Activated naive CD8-positive, alpha-beta T cell treated with anti-CD3 and anti-CD28 coated beads for 36 hours (primary cell): ENCODE data around the gene GPR21. TPM values are rescaled to one million over a fixed set of nuclear protein-coding genes. Genes with fewer than 3 reads are reported as not detected.

ENCODE experiments used
- DNase-seq: peaks from one replicate; pipeline ENCODE4 v3.0.0; 2021
- H3K27ac Mint-ChIP-seq: one replicate; pipeline ENCODE4 v1.8.0; 2022; ENCODE audit warnings: mild to moderate bottlenecking, moderate library complexity, mixed read lengths
- H3K27me3 Mint-ChIP-seq: one replicate; pipeline ENCODE4 v1.8.0; 2022; ENCODE audit warnings: mild to moderate bottlenecking, mixed read lengths
- H3K36me3 Mint-ChIP-seq: one replicate; pipeline ENCODE4 v1.8.0; 2021; ENCODE audit warnings: mild to moderate bottlenecking, mixed read lengths
- H3K4me1 Mint-ChIP-seq: one replicate; pipeline ENCODE4 v1.8.0; 2021; ENCODE audit warnings: mixed read lengths
- H3K4me3 Mint-ChIP-seq: one replicate; pipeline ENCODE4 v1.8.0; 2022; ENCODE audit warnings: mild to moderate bottlenecking, moderate library complexity, mixed read lengths
- H3K9me3 Mint-ChIP-seq: one replicate; pipeline ENCODE4 v1.8.0; 2022; ENCODE audit warnings: mixed read lengths
- total RNA-seq, 2 experiments: library from RNA; stranded (reverse); gene quantifications; one replicate each; pipeline ENCODE4 v1.2.3, GENCODE V29; 2021

The GPR21 gene
- total RNA-seq, 2 experiments from 2014 or later = 0.42 TPM; not detected in 1

- H3K36me3 Mint-ChIP-seq = peaks cover 3% of the 10 kb centered on the region
Observed at GRCh38 chr9:123065196-123065595, 31.7 kb downstream of the GPR21 start.

GRCh38 chr9:123067136-123067535 lies 33.7 kb downstream of the GPR21 start:
- H3K9me3 Mint-ChIP-seq = no peaks in the 10 kb centered on the region
- peaks cover 7% of the 10 kb centered on the region for H3K36me3 Mint-ChIP-seq
- no peak overlapping the region for H3K4me3 Mint-ChIP-seq
- no peaks in the 10 kb centered on the region for H3K27me3 Mint-ChIP-seq
- DNase-seq = no peak
- H3K27ac Mint-ChIP-seq = no peak overlapping the region
- no peaks in the 10 kb centered on the region for H3K4me1 Mint-ChIP-seq

More at GRCh38 chr9:123065196-123065595, 31.7 kb downstream of the GPR21 start:
- no peaks in the 10 kb centered on the region for H3K27me3 Mint-ChIP-seq
- no peak overlapping the region for H3K4me3 Mint-ChIP-seq
- H3K27ac Mint-ChIP-seq = no peak overlapping the region
- no peaks in the 10 kb centered on the region for H3K4me1 Mint-ChIP-seq
- no peak for DNase-seq
- H3K9me3 Mint-ChIP-seq = no peaks in the 10 kb centered on the region

- no peaks in the 10 kb centered on the region for H3K27me3 Mint-ChIP-seq
- peaks cover 5% of the 10 kb centered on the region for H3K36me3 Mint-ChIP-seq
- no peaks in the 10 kb centered on the region for H3K4me1 Mint-ChIP-seq
- H3K9me3 Mint-ChIP-seq = no peaks in the 10 kb centered on the region
- H3K27ac Mint-ChIP-seq = no peak overlapping the region
- no peak for DNase-seq
- no peak overlapping the region for H3K4me3 Mint-ChIP-seq
Observed at GRCh38 chr9:123069010-123069481, 35.6 kb downstream of the GPR21 start.

GRCh38 chr9:123070198-123070597 lies 36.7 kb downstream of the GPR21 start:
- peaks cover 8% of the 10 kb centered on the region for H3K36me3 Mint-ChIP-seq
- no peaks in the 10 kb centered on the region for H3K27me3 Mint-ChIP-seq
- H3K27ac Mint-ChIP-seq = no peak overlapping the region
- H3K9me3 Mint-ChIP-seq = no peaks in the 10 kb centered on the region
- no peak overlapping the region for H3K4me3 Mint-ChIP-seq
- H3K4me1 Mint-ChIP-seq = no peaks in the 10 kb centered on the region
- no peak for DNase-seq

GRCh38 chr9:123072407-123072995 lies 39.0 kb downstream of the GPR21 start:
- Mint-ChIP-seq H3K4me1 (no peaks in the 10 kb centered on the region), H3K27me3 (no peaks in the 10 kb centered on the region), H3K9me3 (no peaks in the 10 kb centered on the region), H3K27ac (no peak overlapping the region), H3K4me3 (no peak overlapping the region), H3K36me3 (peaks cover 8% of the 10 kb centered on the region)
- DNase-seq = no peak

- Mint-ChIP-seq H3K27ac (no peak overlapping the region), H3K27me3 (no peaks in the 10 kb centered on the region), H3K4me3 (no peak overlapping the region), H3K36me3 (peaks cover 8% of the 10 kb centered on the region), H3K9me3 (no peaks in the 10 kb centered on the region), H3K4me1 (no peaks in the 10 kb centered on the region)
- DNase-seq = no peak
Observed at GRCh38 chr9:123073441-123073840, 40.0 kb downstream of the GPR21 start.

GRCh38 chr9:123073991-123074422 lies 40.5 kb downstream of the GPR21 start:
- no peak overlapping the region for H3K4me3 Mint-ChIP-seq
- no peaks in the 10 kb centered on the region for H3K27me3 Mint-ChIP-seq
- no peak for DNase-seq
- H3K9me3 Mint-ChIP-seq = no peaks in the 10 kb centered on the region
- no peaks in the 10 kb centered on the region for H3K4me1 Mint-ChIP-seq
- no peak overlapping the region for H3K27ac Mint-ChIP-seq
- peaks cover 8% of the 10 kb centered on the region for H3K36me3 Mint-ChIP-seq

- Mint-ChIP-seq H3K36me3 (peaks cover 8% of the 10 kb centered on the region), H3K4me3 (no peak overlapping the region), H3K27ac (no peak overlapping the region), H3K27me3 (no peaks in the 10 kb centered on the region), H3K4me1 (no peaks in the 10 kb centered on the region), H3K9me3 (no peaks in the 10 kb centered on the region)
- DNase-seq = no peak
Observed at GRCh38 chr9:123074628-123075027, 41.2 kb downstream of the GPR21 start.

- H3K27me3 Mint-ChIP-seq = no peaks in the 10 kb centered on the region
- no peaks in the 10 kb centered on the region for H3K4me1 Mint-ChIP-seq
- peaks cover 3% of the 10 kb centered on the region for H3K36me3 Mint-ChIP-seq
- no peaks in the 10 kb centered on the region for H3K9me3 Mint-ChIP-seq
- DNase-seq = no peak
- H3K27ac Mint-ChIP-seq = no peak overlapping the region
- H3K4me3 Mint-ChIP-seq = no peak overlapping the region
Observed at GRCh38 chr9:123080444-123080843, 47.0 kb downstream of the GPR21 start.

- H3K4me3 Mint-ChIP-seq = no peak overlapping the region
- H3K9me3 Mint-ChIP-seq = no peaks in the 10 kb centered on the region
- peaks cover 3% of the 10 kb centered on the region for H3K36me3 Mint-ChIP-seq
- no peaks in the 10 kb centered on the region for H3K27me3 Mint-ChIP-seq
- H3K4me1 Mint-ChIP-seq = no peaks in the 10 kb centered on the region
- no peak overlapping the region for H3K27ac Mint-ChIP-seq
- no peak for DNase-seq
Observed at GRCh38 chr9:123081824-123082223, 48.4 kb downstream of the GPR21 start.

GRCh38 chr9:123083680-123084079 lies 50.2 kb downstream of the GPR21 start:
- Mint-ChIP-seq H3K4me1 (no peaks in the 10 kb centered on the region), H3K4me3 (no peak overlapping the region), H3K36me3 (peaks cover 3% of the 10 kb centered on the region), H3K9me3 (no peaks in the 10 kb centered on the region), H3K27me3 (no peaks in the 10 kb centered on the region), H3K27ac (no peak overlapping the region)
- DNase-seq = no peak

GRCh38 chr9:123084256-123084655 lies 50.8 kb downstream of the GPR21 start:
- DNase-seq = no peak
- Mint-ChIP-seq H3K27me3 (no peaks in the 10 kb centered on the region), H3K4me3 (no peak overlapping the region), H3K27ac (no peak overlapping the region), H3K36me3 (peaks cover 3% of the 10 kb centered on the region), H3K4me1 (no peaks in the 10 kb centered on the region), H3K9me3 (no peaks in the 10 kb centered on the region)

Other genes with a start within 250 kb of the GPR21 start
- not detected for gene OR5C1, start 244.7 kb upstream of the GPR21 start, total RNA-seq
- not detected for gene OR1K1, start 233.5 kb upstream of the GPR21 start, total RNA-seq
- gene PDCL, start 205.1 kb upstream of the GPR21 start, total RNA-seq = 10 to 100 TPM; 20.5 to 21.4 TPM
- gene RC3H2, start 128.3 kb upstream of the GPR21 start, total RNA-seq = 10 to 100 TPM; 26.4 to 28.0 TPM
- gene ZBTB6, start 120.3 kb upstream of the GPR21 start, total RNA-seq = 10 to 100 TPM in 1 of 2 experiments, 1 to 10 TPM in 1; 9.6 to 10.5 TPM
- 1 to 10 TPM; 5.2 to 5.8 TPM for gene ZBTB26, start 102.2 kb upstream of the GPR21 start, total RNA-seq
- 10 to 100 TPM; 19.4 to 20.6 TPM for gene RABGAP1, start 92.6 kb upstream of the GPR21 start, total RNA-seq
- gene STRBP, start 234.9 kb downstream of the GPR21 start, total RNA-seq = 10 to 100 TPM; 43.5 to 46.2 TPM